Tibial nerve (tissue), 4 donors: ENCODE data around the gene SLC37A1.

Source experiments
- CTCF ChIP-seq, 5 experiments: fragments of 200-600 bp in 3 of 5; fragments of 450-650 bp in 2 of 5; sonication (generic) in 3 of 5; IDR thresholded peaks; one replicate each; pipeline ENCODE4 v1.5.1; 2016 to 2019; ENCODE audit warnings: antibody characterized with exemption in 5 of 5, mild to moderate bottlenecking in 3 of 5, moderate library complexity in 2 of 5
- EP300 ChIP-seq, 2 donors: sonication (generic); formaldehyde crosslinking; IDR thresholded peaks; one replicate each; pipeline ENCODE4 v1.6.1; 2017; ENCODE audit warnings: antibody characterized with exemption in 2 of 2, mild to moderate bottlenecking in 1 of 2
- POLR2A ChIP-seq, 2 donors: fragments of 450-650 bp; IDR thresholded peaks; one replicate each; pipeline ENCODE4 v1.6.1; 2017; ENCODE audit warnings: antibody characterized with exemption in 2 of 2, mild to moderate bottlenecking in 2 of 2, moderate library complexity in 2 of 2

GRCh38 chr21:42627527-42628289 is 114.1 kb downstream of the SLC37A1 start:
- TF ChIP-seq CTCF (IDR thresholded peaks at IDR 0.05): no peak
- no peak for TF ChIP-seq EP300 (IDR thresholded peaks at IDR 0.05)
- no peak for TF ChIP-seq POLR2A (IDR thresholded peaks at IDR 0.05)
